ENCODE results near the gene ZNF263.

Gene ZNF263

GRCh38 chr16:3328643-3329042 is 45.4 kb downstream of the ZNF263 start:
- DNase-seq = no peak

All from activated CD4-positive, alpha-beta T cell treated with anti-CD3 and anti-CD28 coated beads, Interleukin-10, Interleukin-2, amounts not matched to agents 100 ng/mL and 50 ng/mL, durations not matched to agents 16 hours and 8 hours (primary cell).